ENCODE data around the gene MATR3. TPM values are rescaled to one million over a fixed set of nuclear protein-coding genes. Genes with fewer than 3 reads are reported as not detected.

The MATR3 gene
- total and polyA plus RNA-seq, 2 of the 4 experiments (the other 2 are of a cell fraction), result 81.4 to 367 TPM

DNA sequence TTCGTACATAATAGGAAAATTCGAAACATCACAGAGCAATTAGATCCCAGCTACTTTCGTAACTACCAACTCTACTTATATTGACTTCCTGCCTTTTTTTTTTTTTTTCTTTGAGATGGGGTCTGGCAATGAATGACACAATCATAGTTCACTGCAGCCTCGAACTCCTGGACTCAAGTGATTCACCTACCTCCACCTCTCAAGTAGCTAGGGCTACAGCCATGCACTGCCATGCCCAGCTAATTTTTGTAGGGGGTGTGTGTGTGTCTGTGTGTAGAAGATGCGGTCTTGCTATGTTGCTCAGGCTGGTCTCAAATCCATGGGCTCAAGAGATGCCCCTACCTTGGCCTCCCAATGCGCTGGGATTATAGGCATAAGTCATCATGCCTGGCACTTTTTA lies 42.3 kb downstream of the MATR3 start:
- Histone ChIP-seq H3K4ac (ENCODE audit: low read depth, low read length) (no peak overlapping the region), H3K56ac (ENCODE audit: extremely low read depth, insufficient read depth, low read length) (no peak overlapping the region), H2AK5ac (ENCODE audit: low read depth, low read length) (no peak overlapping the region), H2BK15ac (ENCODE audit: low read depth, low read length) (no peak overlapping the region), H2BK5ac (ENCODE audit: low read depth, low read length, poor library complexity, severe bottlenecking) (no peak overlapping the region), H3K9me3 (ENCODE audit: control insufficient read depth, insufficient read depth, low read length) (no peaks in the 10 kb centered on the region), H3K14ac (replicated peaks; ENCODE audit: low read depth, low read length) (no peak overlapping the region), H3K4me2 (ENCODE audit: low read depth, low read length) (no peak overlapping the region), H2AFZ (replicated peaks; ENCODE audit: low read length, poor library complexity) (no peak overlapping the region), H4K91ac (ENCODE audit: insufficient read depth, low read depth, low read length) (no peak overlapping the region), H4K5ac (ENCODE audit: low read depth, low read length) (no peak overlapping the region), H3K9me1 (ENCODE audit: insufficient read depth, low read length) (peaks cover 3% of the 10 kb centered on the region), H4K8ac (ENCODE audit: low read depth in 2 of 2, low read length in 2 of 2) (no peak overlapping the region), H2AK9ac (replicated peaks; ENCODE audit: low read depth, low read length, poor library complexity) (no peak overlapping the region), H3K27me3 (ENCODE audit: control insufficient read depth, insufficient read depth, low read length) (no peaks in the 10 kb centered on the region), H3K18ac (ENCODE audit: low read depth, low read length) (no peak overlapping the region), H4K20me1 (ENCODE audit: insufficient read depth, low read length) (peaks cover 22% of the 10 kb centered on the region), H3K27ac (ENCODE audit: insufficient read depth, low read length) (no peak overlapping the region), H3K4me1 (ENCODE audit: control insufficient read depth, insufficient read depth, low read length) (peaks cover 4% of the 10 kb centered on the region), H3K36me3 (ENCODE audit: control insufficient read depth, insufficient read depth, low read length) (peaks cover 13% of the 10 kb centered on the region), H2BK120ac (ENCODE audit: low read depth, low read length) (no peak overlapping the region), H3K79me1 (ENCODE audit: low read depth in 1 of 2, low read length in 2 of 2) (peaks cover 11 to 31% of the 10 kb centered on the region in 2 experiments), H3K9ac (ENCODE audit: low read depth, low read length) (no peak overlapping the region), H2BK20ac (ENCODE audit: low read depth, low read length) (no peak overlapping the region), H3K23ac (ENCODE audit: low read depth, low read length) (no peak overlapping the region), H3K4me3 (ENCODE audit: insufficient read depth, low read depth, low read length) (no peak overlapping the region)
- POLR2A ChIA-PET (ENCODE audit: unreplicated experiment), result interaction anchor here (0.7 kb wide), 1 partner anchor 944 kb away, joined by 7 read pairs; no protein-coding TSS in a partner anchor
- WGBS, 2 experiments (ENCODE audit: extremely low coverage in 2 of 2, insufficient read length in 1 of 2), result no CpG with 5 or more reads among the region's 6 CpGs
- in situ Hi-C loops (cut with MboI; ENCODE audit: low sequenced_read_pairs), result no loop called here
- TF ChIP-seq CEBPB (IDR thresholded peaks at IDR 0.05; ENCODE audit: low read depth, low read length) (no peak), RAD21 (IDR thresholded peaks at IDR 0.05; ENCODE audit: low read length) (no peak), USF2 (IDR thresholded peaks at IDR 0.05; ENCODE audit: low read depth, low read length) (no peak), ELK1 (IDR thresholded peaks at IDR 0.05; ENCODE audit: borderline replicate concordance, low read depth, low read length) (no peak), POLR2A (IDR thresholded peaks at IDR 0.05; ENCODE audit: low read depth, low read length) (no peak), CHD1 (IDR thresholded peaks at IDR 0.05; ENCODE audit: low read depth, low read length) (no peak), RCOR1 (IDR thresholded peaks at IDR 0.05; ENCODE audit: insufficient replicate concordance, low read length) (no peak), NFE2L2 (IDR thresholded peaks at IDR 0.05; ENCODE audit: low read depth, low read length) (no peak), MXI1 (IDR thresholded peaks at IDR 0.05; ENCODE audit: borderline replicate concordance, low read depth, low read length) (no peak), SMC3 (IDR thresholded peaks at IDR 0.05; ENCODE audit: low read depth, low read length) (no peak), RFX5 (IDR thresholded peaks at IDR 0.05; ENCODE audit: low read depth, low read length) (no peak), BHLHE40 (IDR thresholded peaks at IDR 0.05; ENCODE audit: low read depth, low read length) (no peak), MAFK (IDR thresholded peaks at IDR 0.05; ENCODE audit: low read depth, low read length) (no peak)
- TF ChIP-seq, protein P1, sequence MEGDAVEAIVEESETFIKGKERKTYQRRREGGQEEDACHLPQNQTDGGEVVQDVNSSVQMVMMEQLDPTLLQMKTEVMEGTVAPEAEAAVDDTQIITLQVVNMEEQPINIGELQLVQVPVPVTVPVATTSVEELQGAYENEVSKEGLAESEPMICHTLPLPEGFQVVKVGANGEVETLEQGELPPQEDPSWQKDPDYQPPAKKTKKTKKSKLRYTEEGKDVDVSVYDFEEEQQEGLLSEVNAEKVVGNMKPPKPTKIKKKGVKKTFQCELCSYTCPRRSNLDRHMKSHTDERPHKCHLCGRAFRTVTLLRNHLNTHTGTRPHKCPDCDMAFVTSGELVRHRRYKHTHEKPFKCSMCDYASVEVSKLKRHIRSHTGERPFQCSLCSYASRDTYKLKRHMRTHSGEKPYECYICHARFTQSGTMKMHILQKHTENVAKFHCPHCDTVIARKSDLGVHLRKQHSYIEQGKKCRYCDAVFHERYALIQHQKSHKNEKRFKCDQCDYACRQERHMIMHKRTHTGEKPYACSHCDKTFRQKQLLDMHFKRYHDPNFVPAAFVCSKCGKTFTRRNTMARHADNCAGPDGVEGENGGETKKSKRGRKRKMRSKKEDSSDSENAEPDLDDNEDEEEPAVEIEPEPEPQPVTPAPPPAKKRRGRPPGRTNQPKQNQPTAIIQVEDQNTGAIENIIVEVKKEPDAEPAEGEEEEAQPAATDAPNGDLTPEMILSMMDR (conservative IDR thresholded peaks at IDR 0.05; ENCODE audit: low read depth, low read length), result no peak
- dilution Hi-C loops (cut with HindIII; ENCODE audit: low sequenced_read_pairs, unreplicated experiment), result no loop called here
- ATAC-seq (ENCODE audit: low read depth) (no peak), DNase-seq (no peak)
- CTCF ChIA-PET, result no interaction called here
- BruUV-seq (replicated peaks), result no TSS peak
- intact Hi-C loops (cut with micrococcal nuclease), result no loop called here

All from IMR-90 (cell line).